Psoas muscle (tissue), 8 donors: ENCODE data around the gene CACUL1. TPM values are rescaled to one million over a fixed set of nuclear protein-coding genes. Genes with fewer than 3 reads are reported as not detected.

ENCODE experiments used
- ATAC-seq, 4 donors: fragments of 200-7000 bp; cut with Tn5 transposase; one replicate each; pipeline ENCODE4 v1.9.1; 2020; ENCODE audit warnings: moderate library complexity in 3 of 4, mild to moderate bottlenecking in 2 of 4
- DNase-seq, 2 donors: peaks; one replicate each; pipeline ENCODE4 v3.0.0-alpha.2; 2020
- H3K27ac ChIP-seq: fragments of 200-600 bp; one replicate; pipeline ENCODE4 v1.8.0; 2022
- H3K27me3 ChIP-seq, 3 donors: fragments of 200-600 bp in 1 of 3; one replicate each; pipeline versions ENCODE4 v1.6.1 to v1.8.0; 2013 to 2022; ENCODE audit warnings: low read length in 2 of 3, mild to moderate bottlenecking in 2 of 3, moderate library complexity in 1 of 3; ENCODE audit not compliant: insufficient read depth in 3 of 3
- H3K36me3 ChIP-seq, 2 donors: fragments of 200-600 bp in 1 of 2; one replicate each; pipeline versions ENCODE4 v1.6.1 to v1.8.0; 2013 to 2022; ENCODE audit warnings: low read depth in 1 of 2, mild to moderate bottlenecking in 1 of 2, moderate library complexity in 1 of 2; ENCODE audit not compliant: insufficient read depth in 1 of 2
- H3K4me1 ChIP-seq: fragments of 200-600 bp; one replicate; pipeline ENCODE4 v1.8.0; 2022
- H3K4me3 ChIP-seq: fragments of 200-600 bp; one replicate; pipeline ENCODE4 v1.8.0; 2022; ENCODE audit warnings: mild to moderate bottlenecking
- H3K9me3 ChIP-seq: fragments of 200-600 bp; one replicate; pipeline ENCODE4 v1.8.0; 2022
- CTCF ChIP-seq: fragments of 200-600 bp; IDR thresholded peaks from one replicate; pipeline ENCODE4 v1.8.0; 2022; ENCODE audit warnings: antibody characterized with exemption
- WGBS, 3 donors: extraction: QIAGEN DNeasy Blood & Tissue Kit; methylation state at CpG; one replicate each; pipeline versions ENCODE4 v1.1.6 to v1.1.7; 2013; 5-methylcytosine and 5-hydroxymethylcytosine counted together
- intact Hi-C, 2 donors: fragments of 100-400 bp; cut with DNase I; formaldehyde crosslinking; loops; one replicate each; pipeline versions ENCODE4 v1.11.0 to v1.14.2; 2022
- long read RNA-seq, 2 donors: library from polyadenylated mRNA; unstranded; transcript quantifications; one replicate each; pipeline ENCODE4 v2.0.0, GENCODE V29; 2021
- polyA plus RNA-seq, 3 donors: library from polyadenylated mRNA; stranded (reverse); fragments of 200-250 nt; gene quantifications; one replicate each; pipeline ENCODE4 v1.2.3, GENCODE V29; 2013
- total RNA-seq, 4 donors: library from RNA; stranded (reverse); fragmentation: NEBNext Ultra II Directional in 2 of 4; extraction: Animal tissue kit (Norgen Biotek cat#: 25700) in 2 of 4; gene quantifications; one replicate each; pipeline versions ENCODE4 v1.2.1 to v1.2.4, GENCODE V29; 2021 to 2023
- donor health status: healthy with polysubstance abuse.
- donor health status: DM: no; HTN: no; CAD: no; lungs with moderate emphysema.
- donor health status: Bipolar disorder and iron deficiency.
- donor health status: healthy.
- donor health status: DM: yes; HTN: yes; CAD: no.
- donor health status: DM: no; HTN: no; CAD: no.
- donor health status: DM: no; HTN: no; CAD: no.
- donor health status: DM: yes; HTN: yes; CAD: no.

CACUL1 gene
- total RNA-seq (10 to 100 TPM; 22.1 to 41.0 (median 39.6) TPM), polyA plus RNA-seq (10 to 100 TPM in 1 of 3 donors, 1 to 10 TPM in 2; 5.9 to 21.2 (median 8.0) TPM)
- long read RNA-seq, donor 1, full-length matches to known transcripts, result 11 of 15 reads
- long read RNA-seq, donor 1, partial matches to known transcripts, result 0 of 15 reads
- long read RNA-seq, donor 1, other reads (novel, unspliced or antisense), result 4 of 15 reads
- long read RNA-seq, donor 2, full-length matches to known transcripts, result 27 of 38 reads
- long read RNA-seq, donor 2, partial matches to known transcripts, result 1 of 38 reads
- long read RNA-seq, donor 2, other reads (novel, unspliced or antisense), result 10 of 38 reads

GRCh38 chr10:118754556-118755423 lies at the start of gene CACUL1:
Gene CACUL1, minus strand, starts transcription at chr10:118754970. Its CDS starts 208 bp downstream, at chr10:118754762.
- peak within 1 kb of the TSS; percentile 93 for H3K27ac ChIP-seq
- no peaks in the 10 kb centered on the region for H3K27me3 ChIP-seq
- intact Hi-C loops, result loop anchor here in 1 of 2 donors (10.0 kb wide), 1 partner anchor 270 kb away; the partner anchor contains the start of gene NANOS1
- TF ChIP-seq CTCF, result no peak
- 0% methylated on average over 71 to 87 of the region's 87 CpGs for WGBS, 3 donors
- H3K36me3 ChIP-seq, result no peaks in the 10 kb centered on the region
- ATAC-seq (peak; percentile 95 to 99 (median 98)), DNase-seq (peak; percentile 100)
- peak within 1 kb of the TSS; percentile 77 for H3K4me3 ChIP-seq
- peaks cover 32% of the 10 kb centered on the region for H3K4me1 ChIP-seq
- no peaks in the 10 kb centered on the region for H3K9me3 ChIP-seq

DNA sequence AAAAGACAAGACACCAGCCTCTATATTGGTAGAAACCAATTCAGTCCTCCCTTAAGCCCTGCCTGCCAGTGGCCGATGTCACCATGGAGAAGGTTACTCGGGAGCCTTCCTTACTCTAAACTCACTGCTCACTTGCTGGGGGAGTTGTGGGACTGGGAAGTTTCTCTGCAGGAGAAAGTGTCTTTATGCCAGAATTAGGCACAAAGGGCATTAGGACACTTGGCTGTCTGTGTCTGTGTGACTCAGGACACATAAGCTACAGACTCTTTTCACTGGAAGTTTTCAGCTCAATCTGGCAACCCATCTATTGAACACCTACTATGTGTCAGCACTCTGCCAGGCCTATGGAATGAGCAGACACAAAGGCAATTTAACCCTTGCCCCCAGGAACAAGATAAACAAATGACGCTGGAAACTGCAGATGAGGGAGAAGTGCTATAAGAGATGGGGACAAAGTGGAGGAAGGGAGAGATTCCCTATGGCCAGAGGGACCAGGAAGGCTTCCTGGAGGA lies 49.5 kb upstream of the CACUL1 start:
- no peaks in the 10 kb centered on the region for H3K27me3 ChIP-seq
- no peaks in the 10 kb centered on the region for H3K4me1 ChIP-seq
- H3K9me3 ChIP-seq, result no peaks in the 10 kb centered on the region
- no peak overlapping the region for H3K4me3 ChIP-seq
- no peak for DNase-seq
- H3K27ac ChIP-seq, result no peak overlapping the region
- WGBS, 3 donors, result 57 to 73% (median 58%) methylated on average over 3 of the region's 3 CpGs
- intact Hi-C loops, result loop anchor here in 1 of 2 donors (5.0 kb wide), 1 partner anchor 237 kb away; no protein-coding TSS in a partner anchor
- ATAC-seq, result no peak
- H3K36me3 ChIP-seq, result no peaks in the 10 kb centered on the region
- TF ChIP-seq CTCF, result no peak

GRCh38 chr10:118802126-118802793 lies 47.5 kb upstream of the CACUL1 start:
- ATAC-seq (no peak), DNase-seq (no peak)
- H3K4me3 ChIP-seq, result no peak overlapping the region
- H3K9me3 ChIP-seq, result no peaks in the 10 kb centered on the region
- no peaks in the 10 kb centered on the region for H3K27me3 ChIP-seq
- no peak for TF ChIP-seq CTCF
- H3K36me3 ChIP-seq, result no peaks in the 10 kb centered on the region
- peaks cover 10% of the 10 kb centered on the region for H3K4me1 ChIP-seq
- intact Hi-C loops, result loop anchor here in 1 of 2 donors (5.0 kb wide), 1 partner anchor 235 kb away; no protein-coding TSS in a partner anchor
- no peak overlapping the region for H3K27ac ChIP-seq
- 91 to 95% (median 93%) methylated on average over 14 of the region's 14 CpGs for WGBS, 3 donors

- Histone ChIP-seq H3K27me3 (no peaks in the 10 kb centered on the region), H3K36me3 (no peaks in the 10 kb centered on the region), H3K4me3 (no peak overlapping the region), H3K9me3 (no peaks in the 10 kb centered on the region), H3K27ac (no peak overlapping the region), H3K4me1 (peaks cover 10% of the 10 kb centered on the region)
- peak; percentile 50 for TF ChIP-seq CTCF
- intact Hi-C loops, result loop anchor here (2.0 to 5.0 kb wide), 2 partner anchors 232 to 234 kb away; no protein-coding TSS in a partner anchor
- ATAC-seq (peak; percentile 57 to 76 (median 62)), DNase-seq (no peak)
- 51 to 69% (median 58%) methylated on average over 4 of the region's 4 CpGs for WGBS, 3 donors
Measured at GRCh38 chr10:118800920-118801319, 46.1 kb upstream of the CACUL1 start.
